HG02610 (cell line): ENCODE data around the gene RLN3.
A peak's percentile ranks its signal among the peaks of the same experiment; 100 is the strongest.

Source experiments
- ATAC-seq: cut with Tn5 transposase; IDR thresholded peaks from one replicate; pipeline ENCODE4 v1.9.1; 2021; ENCODE audit warnings: mild to moderate bottlenecking, moderate library complexity; ENCODE audit not compliant: unreplicated experiment

RLN3 gene

GRCh38 chr19:14027856-14028450 is at the start of gene RLN3:
RLN3 (plus strand) TSS chr19:14028148; CDS start chr19:14028205, 57 bp downstream.
- ATAC-seq, result no peak

GRCh38 chr19:13978351-13979243 is 49.4 kb upstream of the RLN3 start:
- no peak for ATAC-seq

GRCh38 chr19:13979244-13979615 is 48.7 kb upstream of the RLN3 start:
- no peak for ATAC-seq

GRCh38 chr19:13979686-13980085 is 48.3 kb upstream of the RLN3 start:
- no peak for ATAC-seq

GRCh38 chr19:13980340-13980739 is 47.6 kb upstream of the RLN3 start:
- no peak for ATAC-seq

GRCh38 chr19:13981021-13981420 is 46.9 kb upstream of the RLN3 start:
- ATAC-seq, result no peak

GRCh38 chr19:13981467-13981866 is 46.5 kb upstream of the RLN3 start:
- no peak for ATAC-seq

GRCh38 chr19:13981988-13982501 is 45.9 kb upstream of the RLN3 start:
- ATAC-seq, result no peak

- no peak for ATAC-seq
These were observed 45.2 kb upstream of the RLN3 start for GRCh38 chr19:13982773-13983172.

GRCh38 chr19:13983213-13983889 is 44.6 kb upstream of the RLN3 start:
- no peak for ATAC-seq

- no peak for ATAC-seq
These were observed 43.8 kb upstream of the RLN3 start for GRCh38 chr19:13984186-13984585.

- ATAC-seq, result no peak
These were observed 42.8 kb upstream of the RLN3 start for GRCh38 chr19:13984875-13985741.

- peak; percentile 8 for ATAC-seq
These were observed 42.1 kb upstream of the RLN3 start for GRCh38 chr19:13985771-13986347.

GRCh38 chr19:13986348-13986904 is 41.5 kb upstream of the RLN3 start:
- peak; percentile 78 for ATAC-seq

GRCh38 chr19:13987101-13987890 is 40.7 kb upstream of the RLN3 start:
- ATAC-seq, result no peak

GRCh38 chr19:13989487-13989886 is 38.5 kb upstream of the RLN3 start:
- ATAC-seq, result no peak

- no peak for ATAC-seq
These were observed 37.9 kb upstream of the RLN3 start for GRCh38 chr19:13990085-13990484.

- ATAC-seq, result no peak
These were observed 35.9 kb upstream of the RLN3 start for GRCh38 chr19:13992025-13992424.
